Peyer's patch (tissue), 4 donors: Measurements from ENCODE around the gene PLCXD3.

Experiments
- CTCF ChIP-seq, 6 experiments: fragments of 450-650 bp in 4 of 6; fragments of 200-600 bp in 2 of 6; sonication (generic) in 1 of 6; IDR thresholded peaks; one replicate each; pipeline ENCODE4 v1.5.1; 2017 to 2019; ENCODE audit warnings: antibody characterized with exemption in 6 of 6, mild to moderate bottlenecking in 3 of 6, moderate library complexity in 1 of 6
- POLR2A ChIP-seq, 2 donors: fragments of 450-650 bp; IDR thresholded peaks; one replicate each; pipeline ENCODE4 v1.5.1; 2017; ENCODE audit warnings: antibody characterized with exemption in 2 of 2, mild to moderate bottlenecking in 2 of 2, moderate library complexity in 2 of 2

GRCh38 chr5:41281215-41281810, 229.1 kb downstream of the PLCXD3 start:
- TF ChIP-seq POLR2A (IDR thresholded peaks at IDR 0.05), result no peak
- no peak for TF ChIP-seq CTCF (IDR thresholded peaks at IDR 0.05)
